H9 (cell line): ENCODE results near the gene GFI1B. TPM values are rescaled to one million over a fixed set of nuclear protein-coding genes. Genes with fewer than 3 reads are reported as not detected.

Experiments used
- DNase-seq: peaks from one replicate; pipeline ENCODE4 v3.0.0-alpha.2; 2017
- H2AFZ ChIP-seq: one replicate; pipeline ENCODE4 v1.6.1; 2013; ENCODE audit warnings: mild to moderate bottlenecking, low read length, control low read depth, moderate library complexity
- H2AK5ac ChIP-seq: 2 replicates; pipeline ENCODE4 v1.6.1; 2013; ENCODE audit warnings: low read length, control low read depth, mixed read lengths; ENCODE audit not compliant: insufficient read length
- H2BK120ac ChIP-seq: one replicate; pipeline ENCODE4 v1.6.1; 2013; ENCODE audit warnings: low read depth, mild to moderate bottlenecking, low read length, control low read depth, inconsistent platforms; ENCODE audit not compliant: poor library complexity, severe bottlenecking
- H2BK12ac ChIP-seq: 2 replicates; pipeline ENCODE4 v1.6.1; 2013; ENCODE audit warnings: low read length, control low read depth, mixed read lengths, low read depth; ENCODE audit not compliant: insufficient read length
- H2BK15ac ChIP-seq: 2 replicates; pipeline ENCODE4 v1.6.1; 2013; ENCODE audit warnings: low read depth, low read length, control low read depth
- H2BK20ac ChIP-seq: one replicate; pipeline ENCODE4 v1.6.1; 2013; ENCODE audit warnings: low read depth, mild to moderate bottlenecking, low read length, control low read depth, inconsistent platforms; ENCODE audit not compliant: poor library complexity, severe bottlenecking
- H2BK5ac ChIP-seq: 2 replicates; pipeline ENCODE4 v1.6.1; 2013; ENCODE audit warnings: low read length, control low read depth, mixed read lengths; ENCODE audit not compliant: insufficient read length
- H3K14ac ChIP-seq: 2 replicates; pipeline ENCODE4 v1.6.1; 2013; ENCODE audit warnings: low read length, control low read depth; ENCODE audit not compliant: insufficient read depth
- H3K18ac ChIP-seq: 2 replicates; pipeline ENCODE4 v1.6.1; 2013; ENCODE audit warnings: low read depth, mild to moderate bottlenecking, mixed read lengths, low read length, control low read depth; ENCODE audit not compliant: insufficient read length
- H3K23ac ChIP-seq: 2 replicates; pipeline ENCODE4 v1.6.1; 2013; ENCODE audit warnings: low read length, control low read depth, mixed read lengths, low read depth; ENCODE audit not compliant: insufficient read length
- H3K23me2 ChIP-seq: 2 replicates; pipeline ENCODE4 v1.6.1; 2013; ENCODE audit warnings: low read depth, mild to moderate bottlenecking, mixed read lengths, low read length, control low read depth; ENCODE audit not compliant: insufficient read length, poor library complexity, severe bottlenecking
- H3K27ac ChIP-seq: 2 replicates; pipeline ENCODE4 v1.5.1; 2013; ENCODE audit warnings: low read length, control low read depth, mixed read lengths, low read depth; ENCODE audit not compliant: insufficient read length
- H3K27me3 ChIP-seq: 2 replicates; pipeline ENCODE4 v1.6.1; 2013; ENCODE audit warnings: low read length, control low read depth, inconsistent platforms; ENCODE audit not compliant: insufficient read depth
- H3K4ac ChIP-seq: 2 replicates; pipeline ENCODE4 v1.6.1; 2013; ENCODE audit warnings: low read depth, mild to moderate bottlenecking, control low read depth, inconsistent platforms, low read length, moderate library complexity
- H3K4me1 ChIP-seq: 2 replicates; pipeline ENCODE4 v1.6.1; 2013; ENCODE audit warnings: low read length, control low read depth, inconsistent platforms; ENCODE audit not compliant: insufficient read depth
- H3K4me2 ChIP-seq: 2 replicates; pipeline ENCODE4 v1.6.1; 2013; ENCODE audit warnings: low read length, control low read depth, mixed read lengths; ENCODE audit not compliant: insufficient read length, insufficient read depth
- H3K56ac ChIP-seq: 2 replicates; pipeline ENCODE4 v1.6.1; 2013; ENCODE audit warnings: low read depth, mild to moderate bottlenecking, mixed read lengths, low read length, control low read depth; ENCODE audit not compliant: insufficient read length
- H3K79me1 ChIP-seq: 2 replicates; pipeline ENCODE4 v1.6.1; 2013; ENCODE audit warnings: low read depth, mild to moderate bottlenecking, moderate library complexity, low read length, control low read depth, inconsistent platforms; ENCODE audit not compliant: insufficient read depth, poor library complexity, severe bottlenecking
- H3K79me2 ChIP-seq: 2 replicates; pipeline ENCODE4 v1.6.1; 2013; ENCODE audit warnings: low read length, control low read depth, inconsistent platforms; ENCODE audit not compliant: insufficient read depth
- H3K9ac ChIP-seq: 2 replicates; pipeline ENCODE4 v1.6.1; 2013; ENCODE audit warnings: low read length, control low read depth, mixed read lengths; ENCODE audit not compliant: insufficient read length; ENCODE audit errors: extremely low read depth
- H3K9me3 ChIP-seq: one replicate; pipeline ENCODE4 v1.6.1; 2013; ENCODE audit warnings: low read depth, low read length, inconsistent platforms; ENCODE audit not compliant: control insufficient read depth
- H3T11ph ChIP-seq: one replicate; pipeline ENCODE4 v1.6.1; 2013; ENCODE audit warnings: mild to moderate bottlenecking, low read length, control low read depth, inconsistent platforms
- H4K20me1 ChIP-seq: one replicate; pipeline ENCODE4 v1.6.1; 2013; ENCODE audit not compliant: control insufficient read depth, insufficient read length, insufficient read depth
- H4K5ac ChIP-seq: 2 replicates; pipeline ENCODE4 v1.6.1; 2013; ENCODE audit warnings: low read depth, mild to moderate bottlenecking, mixed read lengths, low read length, control low read depth; ENCODE audit not compliant: insufficient read length
- H4K8ac ChIP-seq: replicated peaks from 2 replicates; pipeline ENCODE4 v1.6.1; 2013; ENCODE audit warnings: low read length, control low read depth, mixed read lengths, low read depth; ENCODE audit not compliant: insufficient read length
- H4K91ac ChIP-seq: 2 replicates; pipeline ENCODE4 v1.6.1; 2013; ENCODE audit warnings: low read depth, mild to moderate bottlenecking, moderate library complexity, mixed read lengths, low read length, control low read depth; ENCODE audit not compliant: insufficient read length
- H3K27ac Mint-ChIP-seq, 3 experiments: 2 replicates in 2 of 3; 3 replicates in 1 of 3; pipeline ENCODE4 v1.8.0; 2020 to 2021; ENCODE audit warnings: mixed read lengths in 3 of 3, mild to moderate bottlenecking in 1 of 3, moderate library complexity in 1 of 3
- H3K27me3 Mint-ChIP-seq: 2 replicates; pipeline ENCODE4 v1.8.0; 2021; ENCODE audit warnings: low read depth, mild to moderate bottlenecking, moderate library complexity, mixed read lengths
- H3K36me3 Mint-ChIP-seq, 3 experiments: 2 replicates in 2 of 3; 3 replicates in 1 of 3; pipeline ENCODE4 v1.8.0; 2020 to 2021; ENCODE audit warnings: low read depth in 3 of 3, mixed read lengths in 3 of 3; ENCODE audit not compliant: insufficient read depth in 1 of 3
- H3K4me1 Mint-ChIP-seq, 2 experiments: 2 replicates each; pipeline ENCODE4 v1.8.0; 2020; ENCODE audit warnings: mixed read lengths in 2 of 2
- H3K4me3 Mint-ChIP-seq, 2 experiments: 2 replicates in 1 of 2; 3 replicates in 1 of 2; pipeline ENCODE4 v1.8.0; 2020 to 2021; ENCODE audit warnings: mild to moderate bottlenecking in 2 of 2, mixed read lengths in 2 of 2, moderate library complexity in 1 of 2
- H3K9me3 Mint-ChIP-seq, 2 experiments: 2 replicates in 1 of 2; 3 replicates in 1 of 2; pipeline ENCODE4 v1.8.0; 2020; ENCODE audit warnings: mild to moderate bottlenecking in 2 of 2, mixed read lengths in 2 of 2, moderate library complexity in 1 of 2
- CTCF ChIP-seq: fragments of 200-600 bp; sonication (generic); conservative IDR thresholded peaks from 3 replicates; pipeline ENCODE4 v1.8.0; 2021; ENCODE audit warnings: antibody characterized with exemption, mild to moderate bottlenecking
- WGBS: extraction: QIAGEN DNeasy Blood & Tissue Kit; methylation state at CpG from one replicate; pipeline ENCODE4 v1.1.7; 2013; ENCODE audit warnings: missing lambda C conversion rate, low lambda C conversion rate, mixed read lengths; ENCODE audit not compliant: insufficient read length; ENCODE audit errors: extremely low coverage; 5-methylcytosine and 5-hydroxymethylcytosine counted together
- total RNA-seq: library from RNA; stranded (reverse); gene quantifications from 2 replicates; pipeline ENCODE4 v1.2.1, GENCODE V29; 2021

GFI1B gene
- total RNA-seq, 1 experiment from 2014 or later = not detected

GRCh38 chr9:133008406-133008805, 29.9 kb downstream of the GFI1B start:
- no peak overlapping the region for H2BK15ac ChIP-seq
- no peak overlapping the region for H2AFZ ChIP-seq
- H2BK12ac ChIP-seq = no peak overlapping the region
- Mint-ChIP-seq H3K27me3 (peaks cover 90% of the 10 kb centered on the region), H3K27ac (no peak overlapping the region), H3K9me3 (peaks cover 4 to 7% of the 10 kb centered on the region in 2 experiments; a peak in 3 of 5 replicates), H3K4me3 (no peak overlapping the region), H3K4me1 (peaks cover 19 to 23% of the 10 kb centered on the region in 2 experiments), H3K36me3 (no peaks in the 10 kb centered on the region)
- H4K5ac ChIP-seq = no peak overlapping the region
- H3K27me3 ChIP-seq = peaks cover 6% of the 10 kb centered on the region; the same call in 1 of the 2 replicates
- no peaks in the 10 kb centered on the region for H3K9me3 ChIP-seq
- no CpG with 5 or more reads among the region's 7 CpGs for WGBS
- no peaks in the 10 kb centered on the region for H3K79me1 ChIP-seq
- no peak overlapping the region for H2AK5ac ChIP-seq
- H3K14ac ChIP-seq = no peak overlapping the region
- H3K9ac ChIP-seq = no peak overlapping the region
- H2BK20ac ChIP-seq = no peak overlapping the region
- H3K23me2 ChIP-seq = no peaks in the 10 kb centered on the region
- no peak overlapping the region for H3K4me2 ChIP-seq
- H4K8ac ChIP-seq = no peak overlapping the region
- no peak overlapping the region for H3K23ac ChIP-seq
- TF ChIP-seq CTCF = no peak
- no peak overlapping the region for H3K56ac ChIP-seq
- no peak overlapping the region for H4K91ac ChIP-seq
- no peaks in the 10 kb centered on the region for H3K79me2 ChIP-seq
- H3K4ac ChIP-seq = no peak overlapping the region
- no peak overlapping the region for H3K27ac ChIP-seq
- H2BK5ac ChIP-seq = no peak overlapping the region
- H2BK120ac ChIP-seq = no peak overlapping the region
- no peak for DNase-seq
- no peak overlapping the region for H3K18ac ChIP-seq
- peaks cover under 1% of the 10 kb centered on the region; the same call in 1 of the 2 replicates for H3K4me1 ChIP-seq
- no peak overlapping the region for H3T11ph ChIP-seq
- no peaks in the 10 kb centered on the region for H4K20me1 ChIP-seq
